ENCODE data around the gene NGDN. TPM values are rescaled to one million over a fixed set of nuclear protein-coding genes. Genes with fewer than 3 reads are reported as not detected.
A peak's percentile ranks its signal among the peaks of the same experiment; 100 is the strongest.

Gene NGDN
- total RNA-seq, 4 donors from 2014 or later, result 14.3 to 53.5 (median 38.9) TPM

GRCh38 chr14:23470947-23471346, 1.4 kb downstream of the NGDN start:
- peaks cover 0 to 4% of the 10 kb centered on the region in 2 donors for H3K4me1 ChIP-seq
- H3K36me3 ChIP-seq, result no peaks in the 10 kb centered on the region
- intact Hi-C loops (cut with DNase I; ENCODE audit: low total_unique reads), result no loop called here
- DNase-seq, result no peak
- H3K4me3 ChIP-seq, result no peak overlapping the region
- H3K9me3 ChIP-seq, result no peaks in the 10 kb centered on the region
- no peak overlapping the region for H3K27ac ChIP-seq
- TF ChIP-seq POLR2A (IDR thresholded peaks at IDR 0.05), result no peak
- TF ChIP-seq, protein P1, sequence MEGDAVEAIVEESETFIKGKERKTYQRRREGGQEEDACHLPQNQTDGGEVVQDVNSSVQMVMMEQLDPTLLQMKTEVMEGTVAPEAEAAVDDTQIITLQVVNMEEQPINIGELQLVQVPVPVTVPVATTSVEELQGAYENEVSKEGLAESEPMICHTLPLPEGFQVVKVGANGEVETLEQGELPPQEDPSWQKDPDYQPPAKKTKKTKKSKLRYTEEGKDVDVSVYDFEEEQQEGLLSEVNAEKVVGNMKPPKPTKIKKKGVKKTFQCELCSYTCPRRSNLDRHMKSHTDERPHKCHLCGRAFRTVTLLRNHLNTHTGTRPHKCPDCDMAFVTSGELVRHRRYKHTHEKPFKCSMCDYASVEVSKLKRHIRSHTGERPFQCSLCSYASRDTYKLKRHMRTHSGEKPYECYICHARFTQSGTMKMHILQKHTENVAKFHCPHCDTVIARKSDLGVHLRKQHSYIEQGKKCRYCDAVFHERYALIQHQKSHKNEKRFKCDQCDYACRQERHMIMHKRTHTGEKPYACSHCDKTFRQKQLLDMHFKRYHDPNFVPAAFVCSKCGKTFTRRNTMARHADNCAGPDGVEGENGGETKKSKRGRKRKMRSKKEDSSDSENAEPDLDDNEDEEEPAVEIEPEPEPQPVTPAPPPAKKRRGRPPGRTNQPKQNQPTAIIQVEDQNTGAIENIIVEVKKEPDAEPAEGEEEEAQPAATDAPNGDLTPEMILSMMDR (IDR thresholded peaks at IDR 0.05), result no peak
- no peaks in the 10 kb centered on the region for H3K27me3 ChIP-seq

DNA sequence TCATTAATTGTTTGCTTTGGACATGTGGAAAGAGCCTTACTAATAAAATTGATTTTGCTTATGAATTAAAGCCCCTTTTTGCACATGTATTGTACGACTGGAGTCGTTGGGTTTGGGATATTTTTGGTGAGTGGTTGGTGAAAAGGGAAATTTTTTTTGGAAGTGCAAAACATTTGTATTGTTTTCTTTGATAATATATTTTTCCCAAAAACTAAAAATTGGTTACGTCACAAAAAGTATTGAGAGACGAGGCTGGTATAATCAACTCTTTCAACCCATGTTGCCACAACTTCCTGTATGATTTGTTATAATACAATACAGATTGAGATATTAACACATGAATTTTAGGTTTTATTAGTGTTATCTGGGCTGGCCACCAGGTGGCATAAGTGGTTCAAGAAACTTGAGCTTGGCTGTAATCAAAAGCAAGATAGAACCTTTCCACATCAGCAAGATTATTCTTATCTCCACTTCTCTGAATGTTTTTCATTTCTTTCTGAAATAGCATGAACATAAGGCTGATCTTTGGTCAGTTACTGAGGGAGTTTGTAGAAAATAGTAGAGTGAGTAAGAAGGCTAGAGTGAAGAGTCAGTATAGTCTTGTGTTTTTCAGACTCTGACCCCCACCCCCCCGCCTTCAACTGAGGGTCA, 8.7 kb downstream of the NGDN start:
- no peak for TF ChIP-seq POLR2A (IDR thresholded peaks at IDR 0.05)
- TF ChIP-seq, protein P1 (IDR thresholded peaks at IDR 0.05), result peak; percentile 61 to 82 (median 69)
- no peaks in the 10 kb centered on the region for H3K27me3 ChIP-seq
- peak; percentile 43 to 44 for DNase-seq
- H3K9me3 ChIP-seq, result no peaks in the 10 kb centered on the region
- intact Hi-C loops (cut with DNase I; ENCODE audit: low total_unique reads), result loop anchor here (5.0 kb wide), 1 partner anchor 84 kb away; no protein-coding TSS in a partner anchor
- no peaks in the 10 kb centered on the region for H3K4me1 ChIP-seq
- no peak overlapping the region for H3K4me3 ChIP-seq
- H3K36me3 ChIP-seq, result no peaks in the 10 kb centered on the region
- H3K27ac ChIP-seq, result no peak overlapping the region

GRCh38 chr14:23481362-23481970, 12.0 kb downstream of the NGDN start:
- Histone ChIP-seq H3K36me3 (no peaks in the 10 kb centered on the region), H3K9me3 (no peaks in the 10 kb centered on the region), H3K27me3 (no peaks in the 10 kb centered on the region), H3K4me1 (no peaks in the 10 kb centered on the region), H3K4me3 (no peak overlapping the region), H3K27ac (no peak overlapping the region)
- TF ChIP-seq POLR2A (IDR thresholded peaks at IDR 0.05), result no peak
- TF ChIP-seq, protein P1 (IDR thresholded peaks at IDR 0.05), result no peak
- no peak for DNase-seq
- intact Hi-C loops (cut with DNase I; ENCODE audit: low total_unique reads), result no loop called here

DNA sequence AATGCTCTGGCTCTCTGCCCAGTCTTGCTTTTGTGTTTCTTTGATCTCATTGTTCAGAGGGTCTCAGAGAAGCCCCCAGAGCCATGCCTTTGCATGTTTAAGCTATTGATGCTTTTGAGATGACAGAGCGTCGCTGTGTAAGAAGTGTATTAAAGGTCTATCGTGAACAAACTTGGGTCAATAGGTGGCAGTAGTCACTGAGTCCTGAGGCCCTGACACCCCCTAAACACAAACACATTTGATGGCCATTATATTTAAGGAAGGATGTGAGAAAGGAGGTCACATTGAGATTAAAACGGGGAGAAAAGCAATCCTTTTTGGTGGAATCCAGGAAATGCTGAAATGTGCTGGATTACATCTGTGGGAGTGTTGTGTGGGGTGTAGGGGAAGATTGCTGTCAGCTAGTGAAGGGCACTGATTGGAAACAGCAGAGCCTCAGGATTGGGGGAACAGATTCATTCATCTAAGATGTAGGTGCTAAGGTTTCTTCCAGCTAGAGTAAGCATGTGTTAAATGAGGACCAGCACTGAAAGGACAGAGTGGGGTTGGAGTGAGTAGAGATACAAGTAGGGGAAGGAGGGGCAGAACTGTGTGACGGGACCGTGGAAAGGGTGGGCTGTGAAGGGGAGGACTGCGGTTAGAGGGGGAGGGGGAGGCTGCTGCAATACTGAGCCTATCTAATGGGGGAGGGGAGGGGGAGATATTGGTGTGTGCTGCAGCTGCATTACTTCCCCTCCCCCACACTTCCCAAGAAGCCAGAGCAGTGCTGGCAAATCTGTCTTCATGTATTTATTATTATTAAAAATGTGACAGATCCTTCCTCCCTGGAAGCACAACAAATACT, 12.7 kb downstream of the NGDN start:
- H3K27me3 ChIP-seq, result no peaks in the 10 kb centered on the region
- H3K36me3 ChIP-seq, result no peaks in the 10 kb centered on the region
- DNase-seq, result no peak
- TF ChIP-seq POLR2A (IDR thresholded peaks at IDR 0.05), result no peak
- TF ChIP-seq, protein P1 (IDR thresholded peaks at IDR 0.05), result no peak
- no peak overlapping the region for H3K27ac ChIP-seq
- no peaks in the 10 kb centered on the region for H3K4me1 ChIP-seq
- no peak overlapping the region for H3K4me3 ChIP-seq
- intact Hi-C loops (cut with DNase I; ENCODE audit: low total_unique reads), result no loop called here
- H3K9me3 ChIP-seq, result no peaks in the 10 kb centered on the region

GRCh38 chr14:23482823-23483148, 13.3 kb downstream of the NGDN start:
- Histone ChIP-seq H3K4me1 (no peaks in the 10 kb centered on the region), H3K27me3 (no peaks in the 10 kb centered on the region), H3K36me3 (no peaks in the 10 kb centered on the region), H3K4me3 (no peak overlapping the region), H3K9me3 (no peaks in the 10 kb centered on the region), H3K27ac (no peak overlapping the region)
- no peak for TF ChIP-seq POLR2A (IDR thresholded peaks at IDR 0.05)
- TF ChIP-seq, protein P1 (IDR thresholded peaks at IDR 0.05), result no peak
- intact Hi-C loops (cut with DNase I; ENCODE audit: low total_unique reads), result no loop called here
- no peak for DNase-seq
